GM12878 (cell line): Measurements from ENCODE around the gene SP110. TPM values are rescaled to one million over a fixed set of nuclear protein-coding genes. Genes with fewer than 3 reads are reported as not detected.
"Not testable (repeated sequence)": the region's sequence is repeated elsewhere in the genome, so short reads cannot be mapped to it uniquely, and the experiment has no call there.

Experiments
- ATAC-seq: fragments of 200-7000 bp; cut with Tn5 transposase; 3 replicates; pipeline ENCODE4 v1.9.1; 2020; ENCODE audit warnings: mild to moderate bottlenecking, moderate library complexity
- BruUV-seq: library from RNA; stranded (reverse); fragments of 400-500 nt; replicated peaks from 2 replicates; lab custom pipeline; 2021; lab: Mats Ljungman, UMichigan
- CTCF ChIA-PET: fragments of 300-600 bp; sonication (Branson Sonifier 250); formaldehyde crosslinking; extraction: SDS; loops from one replicate; lab custom pipeline; 2021; ENCODE audit warnings: inconsistent platforms; lab: Yijun Ruan, JAX
- POLR2A ChIA-PET: fragments of 350-600 bp; formaldehyde crosslinking; extraction: SDS; loops from one replicate; lab custom pipeline; 2021; ENCODE audit warnings: inconsistent platforms; lab: Charles Lee
- RAD21 ChIA-PET: fragments of 300-600 bp; sonication (Branson Sonifier 250); formaldehyde crosslinking; loops from one replicate; lab custom pipeline; 2023; ENCODE audit warnings: antibody characterized with exemption; ENCODE audit not compliant: unreplicated experiment; lab: Charles Lee
- SMC1A ChIA-PET: fragments of 300-600 bp; sonication (Branson Sonifier 250); formaldehyde crosslinking; loops from one replicate; lab custom pipeline; 2023; ENCODE audit not compliant: unreplicated experiment, uncharacterized antibody; lab: Charles Lee
- DNase-seq: peaks from one replicate; pipeline ENCODE4 v3.0.0-alpha.2; 2011; ENCODE audit warnings: low read depth, low spot score
- FAIRE-seq: peaks from 3 replicates; lab custom pipeline; 2011; peaks lifted over from hg19 to GRCh38; lab: Jason Lieb, UNC
- H2AFZ ChIP-seq: 2 replicates; pipeline ENCODE4 v1.6.0; 2011; ENCODE audit warnings: low read depth, low read length, control low read depth; ENCODE audit not compliant: control insufficient read depth
- H3K27ac ChIP-seq: 2 replicates; pipeline ENCODE4 v1.5.1; 2011; ENCODE audit warnings: control low read depth; ENCODE audit not compliant: control insufficient read depth, insufficient read depth
- H3K27me3 ChIP-seq, 2 experiments: replicated peaks in 1 of 2; 2 replicates each; pipeline versions ENCODE4 v1.6.0 to v1.6.1; 2011; ENCODE audit warnings: low read length in 1 of 2; ENCODE audit not compliant: control insufficient read depth in 2 of 2, insufficient read depth in 2 of 2
- H3K36me3 ChIP-seq, 2 experiments: 2 replicates each; pipeline ENCODE4 v1.5.1; 2011; ENCODE audit warnings: low read length in 1 of 2; ENCODE audit not compliant: control insufficient read depth in 2 of 2, insufficient read depth in 2 of 2
- H3K4me1 ChIP-seq: 2 replicates; pipeline ENCODE4 v1.6.1; 2011; ENCODE audit warnings: mild to moderate bottlenecking, low read length, moderate library complexity, mixed read lengths; ENCODE audit not compliant: control insufficient read depth, insufficient read depth
- H3K4me2 ChIP-seq: 2 replicates; pipeline ENCODE4 v1.6.0; 2011; ENCODE audit warnings: control low read depth; ENCODE audit not compliant: control insufficient read depth, insufficient read depth
- H3K4me3 ChIP-seq: fragments of 200-600 bp; sonication (generic); 2 replicates; pipeline ENCODE4 v1.5.1; 2016
- H3K79me2 ChIP-seq: 2 replicates; pipeline ENCODE4 v1.6.0; 2011; ENCODE audit warnings: low read length; ENCODE audit not compliant: control insufficient read depth, insufficient read depth
- H3K9ac ChIP-seq: 2 replicates; pipeline ENCODE4 v1.8.0; 2011; ENCODE audit warnings: low read length, control low read depth, mixed read lengths; ENCODE audit not compliant: control insufficient read depth, insufficient read depth
- H3K9me3 ChIP-seq: replicated peaks from 3 replicates; pipeline ENCODE4 v1.5.1; 2011; ENCODE audit warnings: mild to moderate bottlenecking, low read length; ENCODE audit not compliant: control insufficient read depth, insufficient read depth
- H4K20me1 ChIP-seq: 2 replicates; pipeline ENCODE4 v1.6.0; 2011; ENCODE audit not compliant: control insufficient read depth, insufficient read depth
- ATF7 ChIP-seq: fragments of 450-650 bp; IDR thresholded peaks from 2 replicates; pipeline ENCODE4 v1.6.1; 2016; ENCODE audit warnings: low read depth, mild to moderate bottlenecking
- ZNF384 ChIP-seq: IDR thresholded peaks from 2 replicates; pipeline ENCODE4 v1.6.1; 2012; ENCODE audit warnings: low read depth, mild to moderate bottlenecking, low read length, improper control_type of control experiment, borderline replicate concordance
- WGBS: methylation state at CpG from one replicate; pipeline ENCODE4 v1.1.6; 2016; ENCODE audit warnings: low lambda C conversion rate; ENCODE audit not compliant: insufficient replicate concordance, insufficient coverage; ENCODE audit errors: missing lambda C conversion rate; 5-methylcytosine and 5-hydroxymethylcytosine counted together
- in situ Hi-C: fragments of 300-500 bp; cut with MboI; formaldehyde crosslinking; loops from 9 replicates; pipeline ENCODE4 v1.14.3; 2018; ENCODE audit warnings: mixed read lengths
- intact Hi-C: fragments of 100-400 bp; cut with micrococcal nuclease; formaldehyde crosslinking; loops from one replicate; pipeline ENCODE4 v1.14.2; 2022; ENCODE audit not compliant: unreplicated experiment
- polyA plus RNA-seq, 11 experiments: library from polyadenylated mRNA; depleted of rRNA in 4 of 11; unstranded in 6 of 11; stranded (reverse) in 5 of 11; fragments of >200 nt; fragmentation: Nextera tagmentation in 4 of 11; fragmentation: Illumina TruSeq in 1 of 11; extraction: Ambion mirVana in 4 of 11; extraction: Trizol in 1 of 11; gene quantifications; 1 replicate in 1 of 11; 2 replicates in 10 of 11; pipeline versions ENCODE4 v1.2.1 to v1.2.3, GENCODE V29; 2011 to 2016; ENCODE audit warnings: inconsistent platforms in 2 of 11, missing spikeins in 2 of 11, low read depth in 1 of 11
- total RNA-seq, 4 experiments: library from RNA; depleted of rRNA in 3 of 4; stranded (reverse); fragments of >200 nt in 3 of 4; fragmentation: Illumina TruSeq in 1 of 4; extraction: Trizol in 1 of 4; gene quantifications; 2 replicates each; pipeline versions ENCODE4 v1.2.1 to v1.2.3, GENCODE V29; 2013 to 2021
- TF ChIP-seq, protein P1 (sequence below): IDR thresholded peaks from 2 replicates; pipeline ENCODE4 v1.6.1; 2012; ENCODE audit warnings: low read length, inconsistent platforms
- TF ChIP-seq, protein P2 (sequence below): fragments of 450-650 bp; IDR thresholded peaks from 2 replicates; pipeline ENCODE4 v1.6.1; 2016; ENCODE audit warnings: mild to moderate bottlenecking, moderate library complexity, borderline replicate concordance

SP110 gene
- total and polyA plus RNA-seq, 10 of the 15 experiments (the other 5 are each of a cell fraction or from before 2014, with no cell fraction given), result 81.2 to 149 (median 100) TPM

DNA sequence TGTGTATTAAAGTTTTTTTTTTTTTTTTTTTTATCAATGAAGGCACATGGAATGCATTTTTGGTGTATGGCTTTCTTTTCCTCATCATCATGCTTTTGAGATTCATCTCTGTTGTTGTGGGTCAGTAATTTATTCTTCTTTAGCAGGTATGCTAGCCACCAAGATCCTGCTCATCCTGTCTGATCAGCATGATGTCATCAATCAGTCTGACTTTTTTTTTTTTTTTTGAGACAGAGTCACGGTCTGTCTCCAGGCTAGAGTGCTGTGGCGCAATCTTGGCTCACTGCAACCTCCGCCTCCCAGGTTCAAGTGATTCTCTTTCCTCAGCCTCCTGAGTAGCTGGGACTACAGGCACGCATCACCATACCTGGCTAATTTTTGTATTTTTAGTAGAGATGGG lies 3.0 kb upstream of the SP110 start:
- RAD21 ChIA-PET, result interaction anchor here (1.1 kb wide), 1 partner anchor 20 kb away, joined by 5 read pairs; no protein-coding TSS in a partner anchor
- H3K9ac ChIP-seq, FAIRE-seq, H3K9me3 ChIP-seq, H3K27ac ChIP-seq, H4K20me1 ChIP-seq, H2AFZ ChIP-seq, in situ Hi-C loops, H3K4me3 ChIP-seq, DNase-seq, H3K4me2 ChIP-seq, POLR2A ChIA-PET, H3K36me3 ChIP-seq, H3K27me3 ChIP-seq, BruUV-seq, ATAC-seq: not testable (repeated sequence)
- peaks cover 44% of the 10 kb centered on the region for H3K4me1 ChIP-seq
- TF ChIP-seq, protein P1, sequence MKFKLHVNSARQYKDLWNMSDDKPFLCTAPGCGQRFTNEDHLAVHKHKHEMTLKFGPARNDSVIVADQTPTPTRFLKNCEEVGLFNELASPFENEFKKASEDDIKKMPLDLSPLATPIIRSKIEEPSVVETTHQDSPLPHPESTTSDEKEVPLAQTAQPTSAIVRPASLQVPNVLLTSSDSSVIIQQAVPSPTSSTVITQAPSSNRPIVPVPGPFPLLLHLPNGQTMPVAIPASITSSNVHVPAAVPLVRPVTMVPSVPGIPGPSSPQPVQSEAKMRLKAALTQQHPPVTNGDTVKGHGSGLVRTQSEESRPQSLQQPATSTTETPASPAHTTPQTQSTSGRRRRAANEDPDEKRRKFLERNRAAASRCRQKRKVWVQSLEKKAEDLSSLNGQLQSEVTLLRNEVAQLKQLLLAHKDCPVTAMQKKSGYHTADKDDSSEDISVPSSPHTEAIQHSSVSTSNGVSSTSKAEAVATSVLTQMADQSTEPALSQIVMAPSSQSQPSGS, result peak; percentile 68
- 0 out of 2 replicates have a peak, but pooled peaks have one; percentile 42 for TF ChIP-seq ZNF384
- peak; percentile 92 for TF ChIP-seq ATF7
- TF ChIP-seq, protein P2, sequence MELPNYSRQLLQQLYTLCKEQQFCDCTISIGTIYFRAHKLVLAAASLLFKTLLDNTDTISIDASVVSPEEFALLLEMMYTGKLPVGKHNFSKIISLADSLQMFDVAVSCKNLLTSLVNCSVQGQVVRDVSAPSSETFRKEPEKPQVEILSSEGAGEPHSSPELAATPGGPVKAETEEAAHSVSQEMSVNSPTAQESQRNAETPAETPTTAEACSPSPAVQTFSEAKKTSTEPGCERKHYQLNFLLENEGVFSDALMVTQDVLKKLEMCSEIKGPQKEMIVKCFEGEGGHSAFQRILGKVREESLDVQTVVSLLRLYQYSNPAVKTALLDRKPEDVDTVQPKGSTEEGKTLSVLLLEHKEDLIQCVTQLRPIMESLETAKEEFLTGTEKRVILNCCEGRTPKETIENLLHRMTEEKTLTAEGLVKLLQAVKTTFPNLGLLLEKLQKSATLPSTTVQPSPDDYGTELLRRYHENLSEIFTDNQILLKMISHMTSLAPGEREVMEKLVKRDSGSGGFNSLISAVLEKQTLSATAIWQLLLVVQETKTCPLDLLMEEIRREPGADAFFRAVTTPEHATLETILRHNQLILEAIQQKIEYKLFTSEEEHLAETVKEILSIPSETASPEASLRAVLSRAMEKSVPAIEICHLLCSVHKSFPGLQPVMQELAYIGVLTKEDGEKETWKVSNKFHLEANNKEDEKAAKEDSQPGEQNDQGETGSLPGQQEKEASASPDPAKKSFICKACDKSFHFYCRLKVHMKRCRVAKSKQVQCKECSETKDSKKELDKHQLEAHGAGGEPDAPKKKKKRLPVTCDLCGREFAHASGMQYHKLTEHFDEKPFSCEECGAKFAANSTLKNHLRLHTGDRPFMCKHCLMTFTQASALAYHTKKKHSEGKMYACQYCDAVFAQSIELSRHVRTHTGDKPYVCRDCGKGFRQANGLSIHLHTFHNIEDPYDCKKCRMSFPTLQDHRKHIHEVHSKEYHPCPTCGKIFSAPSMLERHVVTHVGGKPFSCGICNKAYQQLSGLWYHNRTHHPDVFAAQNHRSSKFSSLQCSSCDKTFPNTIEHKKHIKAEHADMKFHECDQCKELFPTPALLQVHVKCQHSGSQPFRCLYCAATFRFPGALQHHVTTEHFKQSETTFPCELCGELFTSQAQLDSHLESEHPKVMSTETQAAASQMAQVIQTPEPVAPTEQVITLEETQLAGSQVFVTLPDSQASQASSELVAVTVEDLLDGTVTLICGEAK, result 0 out of 2 replicates have a peak, but pooled peaks have one; percentile 40
- peaks cover 40% of the 10 kb centered on the region for H3K79me2 ChIP-seq
- WGBS, result 95% methylated on average over 4 of the region's 4 CpGs
- SMC1A ChIA-PET, result interaction anchor here (0.6 to 8.5 kb wide), 2 partner anchors 12 to 17 kb away, joined by 3 to 121 read pairs; no protein-coding TSS in a partner anchor
- intact Hi-C loops, result loop anchor here (10.0 kb wide), 1 partner anchor 492 kb away; the partner anchor contains the start of gene CAB39
- CTCF ChIA-PET, result interaction anchor here (1.2 kb wide), 1 partner anchor 379 kb away, joined by 6 read pairs; no protein-coding TSS in a partner anchor
